ENCODE measurements around the gene HIPK2.

DNA sequence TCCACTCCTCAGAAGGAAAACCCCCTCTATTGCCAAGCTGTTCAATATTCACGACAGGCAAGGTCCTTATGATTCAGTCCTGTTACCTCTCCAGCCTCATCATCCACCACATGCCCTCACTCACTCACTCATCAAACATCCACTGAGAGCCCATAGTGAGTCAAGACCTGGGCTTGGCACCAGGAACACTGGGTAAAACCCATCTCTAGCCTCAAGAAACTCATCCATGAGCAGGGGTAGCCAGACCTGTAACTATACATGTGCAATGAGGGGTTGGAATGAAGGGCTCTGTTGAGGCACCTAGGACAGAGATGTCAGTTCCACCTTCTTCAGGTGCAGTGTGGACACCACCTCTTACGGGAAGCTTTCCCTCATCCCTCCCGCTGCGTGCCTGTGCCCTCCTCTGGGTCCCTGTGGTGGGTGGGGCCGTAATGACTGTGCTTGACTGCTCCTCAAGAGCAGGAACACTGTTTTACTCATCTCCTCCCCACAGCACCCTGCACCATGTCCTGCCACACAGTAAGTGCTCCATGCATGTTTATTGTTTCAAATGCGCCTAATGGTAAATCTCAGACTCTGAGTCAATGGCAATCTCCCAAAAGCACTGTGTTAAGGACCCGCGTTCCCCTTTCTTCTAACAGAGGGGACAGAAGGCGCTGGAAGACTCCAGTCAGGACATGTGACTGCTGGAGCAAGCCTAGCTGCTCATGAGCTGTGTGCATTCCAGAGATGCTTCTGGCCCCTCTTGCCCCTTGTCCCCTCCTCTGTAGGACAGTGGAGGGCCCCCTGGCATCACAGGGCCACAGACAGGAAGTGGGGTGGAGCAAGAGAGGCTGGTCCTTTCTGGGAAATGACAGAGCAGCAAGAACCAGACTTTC lies 95.4 kb downstream of the HIPK2 start:
- TF ChIP-seq POLR2AphosphoS5 (IDR thresholded peaks at IDR 0.05; ENCODE audit: insufficient read depth, low read depth, low read length): no peak
- no peak for TF ChIP-seq CTCF (IDR thresholded peaks at IDR 0.05; ENCODE audit: extremely low read depth in 1 of 2, insufficient read depth in 1 of 2, low read depth in 1 of 2, low read length in 2 of 2)
- no peak for TF ChIP-seq MYC (IDR thresholded peaks at IDR 0.05; ENCODE audit: low read depth, low read length)
- TF ChIP-seq JUN (IDR thresholded peaks at IDR 0.05; ENCODE audit: borderline replicate concordance, insufficient read depth, insufficient read length, low read depth): no peak
- TF ChIP-seq MAX (IDR thresholded peaks at IDR 0.05; ENCODE audit: insufficient read depth, insufficient read length): no peak

Data from endothelial cell of umbilical vein (primary cell).